A549 (cell line): ENCODE results near the gene SLC35E1. TPM values are rescaled to one million over a fixed set of nuclear protein-coding genes. Genes with fewer than 3 reads are reported as not detected.
A peak's percentile ranks its signal among the peaks of the same experiment; 100 is the strongest.

Source experiments
- ATAC-seq, 2 experiments: fragments of 200-7000 bp in 1 of 2; fragments of >200 bp in 1 of 2; cut with Nextera tagmentation in 1 of 2; cut with Tn5 transposase in 1 of 2; 3 replicates each; pipeline versions ENCODE4 v1.8.0 to v1.9.1; 2018 to 2020; ENCODE audit warnings: mild to moderate bottlenecking in 1 of 2, moderate library complexity in 1 of 2
- CTCF ChIA-PET: fragments of 300-600 bp; sonication (Branson Sonifier 250); formaldehyde crosslinking; extraction: SDS; loops from one replicate; lab custom pipeline; 2021; ENCODE audit warnings: antibody characterized with exemption, inconsistent platforms; lab: Yijun Ruan, JAX
- POLR2A ChIA-PET: fragments of 350-600 bp; formaldehyde crosslinking; extraction: SDS; loops from one replicate; lab custom pipeline; 2021; ENCODE audit warnings: antibody characterized with exemption, inconsistent platforms; lab: Yijun Ruan, JAX
- DNase-seq, 2 experiments: peaks; one replicate each; pipeline versions ENCODE4 v3.0.0 to v3.0.0-alpha.2; 2011 to 2016; ENCODE audit warnings: low read depth in 1 of 2, low spot score in 1 of 2
- FAIRE-seq: peaks from 2 replicates; lab custom pipeline; 2011; peaks lifted over from hg19 to GRCh38; lab: Jason Lieb, UNC
- H3K27ac ChIP-seq, 2 experiments: fragments of >200 bp; sonication (Bioruptor Twin); formaldehyde crosslinking; 3 replicates each; pipeline ENCODE4 v1.5.1; 2016 to 2017
- H3K4me1 ChIP-seq: fragments of >200 bp; sonication (Bioruptor Twin); formaldehyde crosslinking; 3 replicates; pipeline ENCODE4 v1.6.1; 2016
- H3K4me2 ChIP-seq: fragments of >200 bp; sonication (Bioruptor Twin); formaldehyde crosslinking; 3 replicates; pipeline ENCODE4 v1.6.1; 2016
- H3K4me3 ChIP-seq: fragments of >200 bp; sonication (Bioruptor Twin); formaldehyde crosslinking; 3 replicates; pipeline ENCODE4 v1.5.1; 2016
- H3K9me3 ChIP-seq: fragments of >200 bp; sonication (Bioruptor Twin); formaldehyde crosslinking; 3 replicates; pipeline ENCODE4 v1.6.1; 2016
- BCL3 ChIP-seq: fragments of >200 bp; sonication (Bioruptor Twin); formaldehyde crosslinking; IDR thresholded peaks from 3 replicates; pipeline ENCODE4 v1.6.1; 2016
- CBX2 ChIP-seq: fragments of 200-600 bp; sonication (generic); IDR thresholded peaks from 2 replicates; pipeline ENCODE4 v1.6.1; 2016; ENCODE audit warnings: low read depth, mild to moderate bottlenecking, borderline replicate concordance
- CEBPB ChIP-seq, 2 experiments: fragments of >200 bp in 1 of 2; sonication (Bioruptor Twin) in 1 of 2; formaldehyde crosslinking in 1 of 2; IDR thresholded peaks; 2 replicates each; pipeline ENCODE4 v1.6.1; 2012 to 2016
- FOSB ChIP-seq: fragments of 250-450 bp; sonication (Bioruptor Pico); IDR thresholded peaks from 2 replicates; pipeline ENCODE4 v1.5.0; 2020; ENCODE audit warnings: mild to moderate bottlenecking, moderate library complexity
- HEYL ChIP-seq: fragments of 250-450 bp; sonication (Bioruptor Pico); IDR thresholded peaks from 2 replicates; pipeline ENCODE4 v1.8.0; 2021; ENCODE audit warnings: mild to moderate bottlenecking, moderate library complexity
- HOXA7 ChIP-seq: fragments of 250-450 bp; sonication (Bioruptor Pico); IDR thresholded peaks from 2 replicates; pipeline ENCODE4 v1.5.0; 2020; ENCODE audit warnings: mild to moderate bottlenecking, moderate library complexity
- JUN ChIP-seq, 2 experiments: fragments of >200 bp; sonication (Bioruptor Twin); formaldehyde crosslinking; IDR thresholded peaks; 2 replicates in 1 of 2; 3 replicates in 1 of 2; pipeline ENCODE4 v1.6.1; 2016 to 2017
- MAX ChIP-seq: IDR thresholded peaks from 2 replicates; pipeline ENCODE4 v1.6.1; 2012
- NPAS2 ChIP-seq: fragments of 250-450 bp; sonication (Bioruptor Pico); IDR thresholded peaks from 2 replicates; pipeline ENCODE4 v1.8.0; 2022; ENCODE audit warnings: mild to moderate bottlenecking, moderate library complexity, borderline replicate concordance
- PBX3 ChIP-seq: IDR thresholded peaks from 2 replicates; pipeline ENCODE4 v1.6.1; 2012
- PHF8 ChIP-seq: fragments of 200-600 bp; sonication (generic); IDR thresholded peaks from 2 replicates; pipeline ENCODE4 v1.6.1; 2016; ENCODE audit warnings: low read depth, mild to moderate bottlenecking, antibody characterized with exemption, moderate library complexity, borderline replicate concordance
- POLR2A ChIP-seq: IDR thresholded peaks from 2 replicates; pipeline ENCODE4 v1.6.1; 2012; ENCODE audit warnings: mild to moderate bottlenecking, low read length
- TFCP2L1 ChIP-seq: fragments of 250-450 bp; sonication (Bioruptor Pico); IDR thresholded peaks from 2 replicates; pipeline ENCODE4 v1.5.0; 2021; ENCODE audit warnings: mild to moderate bottlenecking
- ZC3H11A ChIP-seq: fragments of 450-650 bp; IDR thresholded peaks from 2 replicates; pipeline ENCODE4 v1.6.1; 2014; ENCODE audit warnings: antibody characterized with exemption, mild to moderate bottlenecking
- ZFP36 ChIP-seq: fragments of 450-650 bp; IDR thresholded peaks from 2 replicates; pipeline ENCODE4 v1.6.1; 2014; ENCODE audit warnings: borderline replicate concordance; ENCODE audit not compliant: partially characterized antibody
- WGBS: methylation state at CpG from one replicate; pipeline ENCODE4 v1.1.6; 2017; ENCODE audit errors: missing lambda C conversion rate; 5-methylcytosine and 5-hydroxymethylcytosine counted together
- polyA minus RNA-seq: library from RNA; depleted of rRNA, polyadenylated mRNA; stranded (reverse); fragments of >200 nt; gene quantifications from 2 replicates; pipeline ENCODE4 v1.2.3, GENCODE V29; 2011; rRNA and poly(A)+ RNA removed
- polyA plus RNA-seq, 4 experiments: library from polyadenylated mRNA; depleted of rRNA in 3 of 4; stranded (reverse); fragments of >200 nt; fragmentation: RNase III in 1 of 4; extraction: RNeasy Plus Mini Kit Qiagen cat#74134 plus additional on column Dnase treatment in 1 of 4; gene quantifications; 2 replicates in 3 of 4; 3 replicates in 1 of 4; pipeline ENCODE4 v1.2.3, GENCODE V29; 2011 to 2017
- TF ChIP-seq, protein P1 (sequence below): fragments of 250-450 bp; sonication (Bioruptor Pico); IDR thresholded peaks from 2 replicates; pipeline ENCODE4 v1.5.0; 2021; ENCODE audit warnings: mild to moderate bottlenecking, moderate library complexity, borderline replicate concordance
- TF ChIP-seq, protein P2 (sequence below): fragments of 200-600 bp; sonication (generic); IDR thresholded peaks from 2 replicates; pipeline ENCODE4 v1.6.1; 2016; ENCODE audit warnings: antibody characterized with exemption, mild to moderate bottlenecking, moderate library complexity

SLC35E1 gene
- polyA plus RNA-seq (2011; rRNA removed): 25.1 and 30.8 TPM in 2 replicates
- 18.9 and 22.7 TPM in 2 replicates for polyA plus RNA-seq (2012; cell fraction: cytosol; rRNA removed)
- 42.3 and 49.5 TPM in 2 replicates for polyA plus RNA-seq (2012; cell fraction: nucleus; rRNA removed)
- 15.7 to 17.2 TPM (median 16.7 TPM) in 3 replicates for polyA plus RNA-seq (2017; fragmentation: RNase III; extraction: RNeasy Plus Mini Kit Qiagen cat#74134 plus additional on column Dnase treatment)
- polyA minus RNA-seq: 55.1 and 63.0 TPM in 2 replicates

GRCh38 chr19:16572332-16573211 is at the start of gene SLC35E1:
Gene SLC35E1, minus strand, starts transcription at chr19:16572415. Its CDS starts 51 bp downstream, at chr19:16572364.
- H3K9me3 ChIP-seq: no peaks in the 10 kb centered on the region
- peak within 1 kb of the TSS; percentile 92 for H3K4me2 ChIP-seq
- FAIRE-seq: no peak
- peaks cover 25% of the 10 kb centered on the region for H3K4me1 ChIP-seq
- ChIA-PET CTCF (no interaction called here), POLR2A (interaction anchor here (0.6 to 1.2 kb wide), 3 partner anchors 56 to 269 kb away, joined by 4 to 7 read pairs (median 7); partner anchors contain the start of gene MED26)
- 0% methylated on average over 16 of the region's 83 CpGs for WGBS
- TF ChIP-seq MAX: peak; percentile 66
- TF ChIP-seq JUN (IDR thresholded peaks at IDR 0.05): peak; percentile 68 to 75; a peak in 4 of 5 replicates
- no peak for TF ChIP-seq TFCP2L1
- peak; percentile 76; the same call in 2 of the 3 replicates for TF ChIP-seq BCL3
- TF ChIP-seq ZFP36: peak; percentile 28
- TF ChIP-seq PBX3: no peak
- TF ChIP-seq POLR2A: peak; percentile 69
- peak; percentile 22; the same call in 1 of the 2 replicates for TF ChIP-seq PHF8
- peak; percentile 95 for DNase-seq
- peak within 1 kb of the TSS; percentile 85 for H3K4me3 ChIP-seq
- peak within 1 kb of the TSS; percentile 91 to 98 for H3K27ac ChIP-seq
- ATAC-seq: peak; percentile 96 to 98

GRCh38 chr19:16621165-16621800 is 49.1 kb upstream of the SLC35E1 start:
- no peak overlapping the region for H3K27ac ChIP-seq
- ATAC-seq: no peak
- no peak for FAIRE-seq
- WGBS: 83% methylated on average over 6 of the region's 7 CpGs
- peaks cover 6% of the 10 kb centered on the region; the same call in 2 of the 3 replicates for H3K4me1 ChIP-seq
- ChIA-PET CTCF (no interaction called here), POLR2A (no interaction called here)
- no peak overlapping the region for H3K4me3 ChIP-seq
- H3K4me2 ChIP-seq: no peak overlapping the region
- no peak for DNase-seq
- no peaks in the 10 kb centered on the region for H3K9me3 ChIP-seq
- no peak for TF ChIP-seq FOSB (CRISPR knock-in tag)
- no peak for TF ChIP-seq NPAS2 (CRISPR knock-in tag)
- TF ChIP-seq, protein P1, sequence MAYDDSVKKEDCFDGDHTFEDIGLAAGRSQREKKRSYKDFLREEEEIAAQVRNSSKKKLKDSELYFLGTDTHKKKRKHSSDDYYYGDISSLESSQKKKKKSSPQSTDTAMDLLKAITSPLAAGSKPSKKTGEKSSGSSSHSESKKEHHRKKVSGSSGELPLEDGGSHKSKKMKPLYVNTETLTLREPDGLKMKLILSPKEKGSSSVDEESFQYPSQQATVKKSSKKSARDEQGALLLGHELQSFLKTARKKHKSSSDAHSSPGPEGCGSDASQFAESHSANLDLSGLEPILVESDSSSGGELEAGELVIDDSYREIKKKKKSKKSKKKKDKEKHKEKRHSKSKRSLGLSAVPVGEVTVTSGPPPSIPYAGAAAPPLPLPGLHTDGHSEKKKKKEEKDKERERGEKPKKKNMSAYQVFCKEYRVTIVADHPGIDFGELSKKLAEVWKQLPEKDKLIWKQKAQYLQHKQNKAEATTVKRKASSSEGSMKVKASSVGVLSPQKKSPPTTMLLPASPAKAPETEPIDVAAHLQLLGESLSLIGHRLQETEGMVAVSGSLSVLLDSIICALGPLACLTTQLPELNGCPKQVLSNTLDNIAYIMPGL (CRISPR knock-in tag): no peak
- TF ChIP-seq JUN (IDR thresholded peaks at IDR 0.05): no peak
- no peak for TF ChIP-seq HOXA7 (CRISPR knock-in tag)
- no peak for TF ChIP-seq HEYL (CRISPR knock-in tag)
- TF ChIP-seq CBX2: no peak

GRCh38 chr19:16620584-16620983 is 48.4 kb upstream of the SLC35E1 start:
- no peak overlapping the region for H3K4me2 ChIP-seq
- no peaks in the 10 kb centered on the region for H3K9me3 ChIP-seq
- TF ChIP-seq, protein P2, sequence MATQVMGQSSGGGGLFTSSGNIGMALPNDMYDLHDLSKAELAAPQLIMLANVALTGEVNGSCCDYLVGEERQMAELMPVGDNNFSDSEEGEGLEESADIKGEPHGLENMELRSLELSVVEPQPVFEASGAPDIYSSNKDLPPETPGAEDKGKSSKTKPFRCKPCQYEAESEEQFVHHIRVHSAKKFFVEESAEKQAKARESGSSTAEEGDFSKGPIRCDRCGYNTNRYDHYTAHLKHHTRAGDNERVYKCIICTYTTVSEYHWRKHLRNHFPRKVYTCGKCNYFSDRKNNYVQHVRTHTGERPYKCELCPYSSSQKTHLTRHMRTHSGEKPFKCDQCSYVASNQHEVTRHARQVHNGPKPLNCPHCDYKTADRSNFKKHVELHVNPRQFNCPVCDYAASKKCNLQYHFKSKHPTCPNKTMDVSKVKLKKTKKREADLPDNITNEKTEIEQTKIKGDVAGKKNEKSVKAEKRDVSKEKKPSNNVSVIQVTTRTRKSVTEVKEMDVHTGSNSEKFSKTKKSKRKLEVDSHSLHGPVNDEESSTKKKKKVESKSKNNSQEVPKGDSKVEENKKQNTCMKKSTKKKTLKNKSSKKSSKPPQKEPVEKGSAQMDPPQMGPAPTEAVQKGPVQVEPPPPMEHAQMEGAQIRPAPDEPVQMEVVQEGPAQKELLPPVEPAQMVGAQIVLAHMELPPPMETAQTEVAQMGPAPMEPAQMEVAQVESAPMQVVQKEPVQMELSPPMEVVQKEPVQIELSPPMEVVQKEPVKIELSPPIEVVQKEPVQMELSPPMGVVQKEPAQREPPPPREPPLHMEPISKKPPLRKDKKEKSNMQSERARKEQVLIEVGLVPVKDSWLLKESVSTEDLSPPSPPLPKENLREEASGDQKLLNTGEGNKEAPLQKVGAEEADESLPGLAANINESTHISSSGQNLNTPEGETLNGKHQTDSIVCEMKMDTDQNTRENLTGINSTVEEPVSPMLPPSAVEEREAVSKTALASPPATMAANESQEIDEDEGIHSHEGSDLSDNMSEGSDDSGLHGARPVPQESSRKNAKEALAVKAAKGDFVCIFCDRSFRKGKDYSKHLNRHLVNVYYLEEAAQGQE: no peak
- no peak for TF ChIP-seq POLR2A
- no peak for TF ChIP-seq CEBPB (IDR thresholded peaks at IDR 0.05)
- TF ChIP-seq HOXA7 (CRISPR knock-in tag): no peak
- TF ChIP-seq NPAS2 (CRISPR knock-in tag): no peak
- no peak for TF ChIP-seq ZC3H11A
- ChIA-PET POLR2A (no interaction called here), CTCF (no interaction called here)
- H3K4me3 ChIP-seq: no peak overlapping the region
- ATAC-seq: no peak
- H3K4me1 ChIP-seq: no peaks in the 10 kb centered on the region
- FAIRE-seq: no peak
- H3K27ac ChIP-seq: no peak overlapping the region
- no peak for DNase-seq
- 80% methylated on average over 3 of the region's 3 CpGs for WGBS
